HL-60 (cell line): ENCODE measurements around the gene SEL1L.

Experiments
- CTCF ChIP-seq: IDR thresholded peaks from one replicate; pipeline ENCODE4 v1.5.1; 2011; ENCODE audit warnings: low read length, control low read depth, inconsistent platforms; ENCODE audit not compliant: insufficient read depth
- POLR2AphosphoS5 ChIP-seq: IDR thresholded peaks from 2 replicates; pipeline ENCODE4 v1.6.1; 2012; ENCODE audit warnings: low read depth
- TF ChIP-seq, protein P1 (sequence below): IDR thresholded peaks from 2 replicates; pipeline ENCODE4 v1.6.1; 2012; ENCODE audit warnings: low read depth; ENCODE audit not compliant: insufficient replicate concordance

DNA sequence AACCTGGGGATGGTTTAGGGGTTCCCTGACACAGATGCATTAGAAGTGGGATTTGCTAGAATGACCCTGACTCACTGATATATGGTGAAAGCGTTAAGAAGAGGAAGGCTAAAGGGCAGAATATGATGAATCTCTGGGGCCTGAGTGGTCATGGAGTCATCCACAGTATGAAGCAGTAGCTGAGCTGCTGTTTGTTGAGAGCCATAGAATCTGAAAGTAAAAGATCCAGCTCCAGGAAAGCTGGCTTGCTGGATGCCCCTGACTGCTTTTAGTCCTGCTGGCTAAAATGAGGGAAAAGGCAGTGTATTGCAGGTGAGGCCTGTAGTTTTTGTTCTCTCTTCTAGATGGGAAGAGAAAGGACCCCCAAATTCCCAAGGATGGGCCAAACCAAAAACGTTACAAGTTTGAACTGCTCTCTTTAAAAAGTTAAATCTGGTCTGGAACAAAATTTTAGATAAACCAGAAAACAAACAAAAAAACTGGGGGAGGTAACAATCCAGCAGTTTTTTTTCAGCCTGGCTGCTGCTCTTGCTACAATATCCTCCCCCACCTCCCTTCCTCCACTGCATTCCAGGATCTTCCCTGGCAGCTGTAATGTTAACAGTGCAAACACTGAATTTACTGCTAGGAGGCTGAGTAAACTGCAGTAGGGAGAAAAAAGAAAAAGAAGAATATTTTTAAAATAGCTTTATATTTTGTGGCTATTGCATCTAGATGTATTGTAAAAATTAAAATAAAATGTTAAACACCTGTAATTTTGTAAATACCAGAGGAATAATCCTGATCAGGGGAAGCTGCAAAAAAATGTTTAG lies 16.5 kb downstream of the SEL1L start:
- no peak for TF ChIP-seq CTCF
- TF ChIP-seq, protein P1, sequence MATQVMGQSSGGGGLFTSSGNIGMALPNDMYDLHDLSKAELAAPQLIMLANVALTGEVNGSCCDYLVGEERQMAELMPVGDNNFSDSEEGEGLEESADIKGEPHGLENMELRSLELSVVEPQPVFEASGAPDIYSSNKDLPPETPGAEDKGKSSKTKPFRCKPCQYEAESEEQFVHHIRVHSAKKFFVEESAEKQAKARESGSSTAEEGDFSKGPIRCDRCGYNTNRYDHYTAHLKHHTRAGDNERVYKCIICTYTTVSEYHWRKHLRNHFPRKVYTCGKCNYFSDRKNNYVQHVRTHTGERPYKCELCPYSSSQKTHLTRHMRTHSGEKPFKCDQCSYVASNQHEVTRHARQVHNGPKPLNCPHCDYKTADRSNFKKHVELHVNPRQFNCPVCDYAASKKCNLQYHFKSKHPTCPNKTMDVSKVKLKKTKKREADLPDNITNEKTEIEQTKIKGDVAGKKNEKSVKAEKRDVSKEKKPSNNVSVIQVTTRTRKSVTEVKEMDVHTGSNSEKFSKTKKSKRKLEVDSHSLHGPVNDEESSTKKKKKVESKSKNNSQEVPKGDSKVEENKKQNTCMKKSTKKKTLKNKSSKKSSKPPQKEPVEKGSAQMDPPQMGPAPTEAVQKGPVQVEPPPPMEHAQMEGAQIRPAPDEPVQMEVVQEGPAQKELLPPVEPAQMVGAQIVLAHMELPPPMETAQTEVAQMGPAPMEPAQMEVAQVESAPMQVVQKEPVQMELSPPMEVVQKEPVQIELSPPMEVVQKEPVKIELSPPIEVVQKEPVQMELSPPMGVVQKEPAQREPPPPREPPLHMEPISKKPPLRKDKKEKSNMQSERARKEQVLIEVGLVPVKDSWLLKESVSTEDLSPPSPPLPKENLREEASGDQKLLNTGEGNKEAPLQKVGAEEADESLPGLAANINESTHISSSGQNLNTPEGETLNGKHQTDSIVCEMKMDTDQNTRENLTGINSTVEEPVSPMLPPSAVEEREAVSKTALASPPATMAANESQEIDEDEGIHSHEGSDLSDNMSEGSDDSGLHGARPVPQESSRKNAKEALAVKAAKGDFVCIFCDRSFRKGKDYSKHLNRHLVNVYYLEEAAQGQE: no peak
- TF ChIP-seq POLR2AphosphoS5: no peak
